Mesenchymal stem cell (in vitro differentiated cells and primary cell): ENCODE measurements around the gene CNTNAP3.
"Not testable (repeated sequence)": the region's sequence is repeated elsewhere in the genome, so short reads cannot be mapped to it uniquely, and the experiment has no call there.

Experiments
- DNase-seq: peaks from one replicate; pipeline ENCODE4 v3.0.0-alpha.2; 2013
- H2AFZ ChIP-seq: one replicate; pipeline ENCODE4 v1.6.1; 2013; ENCODE audit warnings: low read depth, mild to moderate bottlenecking, control low read depth, inconsistent platforms, low read length, moderate library complexity
- H2AK5ac ChIP-seq: 2 replicates; pipeline ENCODE4 v1.6.1; 2013; ENCODE audit warnings: low read length, moderate library complexity, mild to moderate bottlenecking, inconsistent platforms; ENCODE audit not compliant: severe bottlenecking
- H2BK120ac ChIP-seq: one replicate; pipeline ENCODE4 v1.6.1; 2013; ENCODE audit warnings: low read depth, mild to moderate bottlenecking, inconsistent platforms, low read length, moderate library complexity
- H2BK12ac ChIP-seq, 2 experiments: one replicate each; pipeline ENCODE4 v1.6.1; 2013; ENCODE audit warnings: inconsistent platforms in 2 of 2, low read length in 2 of 2, mild to moderate bottlenecking in 2 of 2, moderate library complexity in 2 of 2, control low read depth in 1 of 2
- H2BK15ac ChIP-seq: one replicate; pipeline ENCODE4 v1.6.1; 2013; ENCODE audit warnings: mild to moderate bottlenecking, low read depth, inconsistent platforms; ENCODE audit not compliant: poor library complexity, severe bottlenecking
- H2BK5ac ChIP-seq: 2 replicates; pipeline ENCODE4 v1.6.1; 2013; ENCODE audit warnings: low read depth, mild to moderate bottlenecking, low read length, control low read depth, inconsistent platforms; ENCODE audit not compliant: poor library complexity, severe bottlenecking
- H3K14ac ChIP-seq, 2 experiments: one replicate each; pipeline ENCODE4 v1.6.1; 2013; ENCODE audit warnings: inconsistent platforms in 2 of 2, low read length in 2 of 2, control low read depth in 1 of 2, mild to moderate bottlenecking in 1 of 2, moderate library complexity in 1 of 2
- H3K18ac ChIP-seq, 2 experiments: one replicate each; pipeline ENCODE4 v1.6.1; 2013; ENCODE audit warnings: inconsistent platforms in 2 of 2, low read length in 2 of 2, control low read depth in 1 of 2, low read depth in 1 of 2, mild to moderate bottlenecking in 1 of 2
- H3K23ac ChIP-seq, 2 experiments: one replicate each; pipeline ENCODE4 v1.6.1; 2013; ENCODE audit warnings: inconsistent platforms in 2 of 2, low read length in 2 of 2, mild to moderate bottlenecking in 2 of 2, moderate library complexity in 2 of 2, control low read depth in 1 of 2
- H3K27ac ChIP-seq: 2 replicates; pipeline ENCODE4 v1.5.1; 2013; ENCODE audit warnings: mild to moderate bottlenecking, moderate library complexity, low read length, control low read depth, inconsistent platforms; ENCODE audit not compliant: poor library complexity, severe bottlenecking
- H3K27me3 ChIP-seq, 2 experiments: 2 replicates each; pipeline versions ENCODE4 v1.6.1 to v1.7.0; 2013; ENCODE audit warnings: low read length in 2 of 2, mild to moderate bottlenecking in 2 of 2, moderate library complexity in 2 of 2, control low read depth in 1 of 2, inconsistent platforms in 1 of 2; ENCODE audit not compliant: control insufficient read depth in 1 of 2, insufficient read depth in 1 of 2
- H3K36me3 ChIP-seq, 2 experiments: 2 replicates each; pipeline versions ENCODE4 v1.6.1 to v1.7.0; 2013; ENCODE audit warnings: low read length in 2 of 2, control low read depth in 1 of 2, inconsistent platforms in 1 of 2, low read depth in 1 of 2, mild to moderate bottlenecking in 1 of 2; ENCODE audit not compliant: insufficient read depth in 2 of 2, control insufficient read depth in 1 of 2
- H3K4ac ChIP-seq, 2 experiments: one replicate each; pipeline ENCODE4 v1.6.1; 2013; ENCODE audit warnings: inconsistent platforms in 2 of 2, low read length in 2 of 2, mild to moderate bottlenecking in 2 of 2, moderate library complexity in 2 of 2, control low read depth in 1 of 2, low read depth in 1 of 2
- H3K4me1 ChIP-seq: 2 replicates; pipeline ENCODE4 v1.6.1; 2013; ENCODE audit warnings: low read depth, low read length, control low read depth; ENCODE audit not compliant: control insufficient read depth, insufficient read depth
- H3K4me2 ChIP-seq: 2 replicates; pipeline ENCODE4 v1.6.1; 2013; ENCODE audit warnings: low read length, mild to moderate bottlenecking, inconsistent platforms; ENCODE audit not compliant: poor library complexity, severe bottlenecking
- H3K4me3 ChIP-seq, 2 experiments: 2 replicates each; pipeline versions ENCODE4 v1.5.1 to v1.7.0; 2013; ENCODE audit warnings: low read length in 2 of 2, mild to moderate bottlenecking in 2 of 2, control low read depth in 1 of 2, low read depth in 1 of 2; ENCODE audit not compliant: insufficient read depth in 1 of 2
- H3K79me1 ChIP-seq: replicated peaks from 2 replicates; pipeline ENCODE4 v1.6.1; 2013; ENCODE audit warnings: mild to moderate bottlenecking, control low read depth, low read length, inconsistent platforms; ENCODE audit not compliant: poor library complexity, severe bottlenecking
- H3K9ac ChIP-seq: 2 replicates; pipeline ENCODE4 v1.7.0; 2013; ENCODE audit warnings: mild to moderate bottlenecking, low read length, moderate library complexity
- H3K9me3 ChIP-seq: 2 replicates; pipeline ENCODE4 v1.7.0; 2013; ENCODE audit warnings: mild to moderate bottlenecking, low read length; ENCODE audit not compliant: control insufficient read depth
- H4K8ac ChIP-seq: one replicate; pipeline ENCODE4 v1.6.1; 2013; ENCODE audit warnings: inconsistent platforms, mild to moderate bottlenecking, low read length, moderate library complexity
- H4K91ac ChIP-seq: one replicate; pipeline ENCODE4 v1.6.1; 2013; ENCODE audit warnings: mild to moderate bottlenecking, low read length, inconsistent platforms
- WGBS: methylation state at CpG from one replicate; pipeline ENCODE4 v1.1.7; 2013; ENCODE audit warnings: mixed read lengths; 5-methylcytosine and 5-hydroxymethylcytosine counted together

The CNTNAP3 gene

DNA sequence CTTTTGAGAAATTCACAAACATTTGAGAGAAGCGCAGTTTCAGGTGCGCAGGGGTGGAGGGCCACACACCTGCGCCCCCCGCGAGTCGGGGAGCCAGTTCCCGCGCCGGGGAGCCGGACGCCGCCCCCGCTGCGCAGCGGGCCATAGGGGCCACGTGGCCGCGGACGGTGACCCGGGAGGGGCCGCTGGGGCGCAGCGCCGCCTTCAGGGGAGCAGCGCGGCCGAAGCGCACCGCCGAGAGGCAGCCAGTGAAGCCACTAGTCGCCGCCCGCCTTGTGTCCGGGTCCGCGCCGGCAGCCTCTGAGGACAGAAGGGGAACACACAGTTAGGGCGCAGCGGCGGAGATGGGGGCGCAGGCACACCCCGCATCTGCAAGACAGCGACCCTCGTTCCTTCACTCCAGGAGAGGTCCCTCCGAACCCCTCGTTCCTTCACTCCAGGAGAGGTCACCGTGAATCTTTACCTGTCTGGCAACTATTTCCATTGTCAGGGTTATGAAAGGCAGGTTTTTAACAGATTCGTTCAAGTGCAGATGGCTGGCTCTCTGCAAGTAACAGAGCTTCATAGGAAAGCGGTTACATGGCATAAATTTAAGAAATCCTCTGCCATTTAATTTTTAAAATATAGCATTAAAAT lies 209.2 kb downstream of the CNTNAP3 start:
- H2BK15ac ChIP-seq, H4K91ac ChIP-seq, H2BK120ac ChIP-seq, H3K9ac ChIP-seq, H3K4me1 ChIP-seq, H2BK5ac ChIP-seq, H3K9me3 ChIP-seq, H3K27me3 ChIP-seq, H3K23ac ChIP-seq, H3K79me1 ChIP-seq, H3K4me3 ChIP-seq, H2AK5ac ChIP-seq, H3K27ac ChIP-seq, H2AFZ ChIP-seq, H2BK12ac ChIP-seq, H3K18ac ChIP-seq, DNase-seq, H3K4ac ChIP-seq, H3K14ac ChIP-seq, H4K8ac ChIP-seq, H3K36me3 ChIP-seq: not testable (repeated sequence)
- 11% methylated on average over 16 of the region's 49 CpGs for WGBS
- peak overlapping the region; percentile 26 for H3K4me2 ChIP-seq

DNA sequence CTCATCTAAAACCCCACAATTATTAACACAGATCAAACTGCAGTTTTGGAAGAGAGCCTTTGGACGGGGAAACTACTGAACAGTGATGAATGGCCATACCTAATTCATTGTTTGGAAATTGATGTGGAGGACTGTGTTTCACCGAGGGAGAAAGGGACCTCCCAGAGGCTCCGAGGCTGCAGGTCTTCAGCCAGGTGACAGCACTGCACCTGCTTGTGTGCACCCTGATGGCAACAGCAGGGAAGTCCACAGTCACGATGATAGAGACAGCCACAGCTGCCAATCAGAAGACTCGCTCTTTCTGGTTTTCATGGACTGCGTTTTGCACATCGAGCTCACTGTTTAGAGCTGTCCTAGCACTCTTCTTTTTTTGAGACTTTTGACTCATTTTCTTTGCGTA lies 214.4 kb downstream of the CNTNAP3 start:
- not testable (repeated sequence) for H3K4me1 ChIP-seq, H3K9ac ChIP-seq, H2BK12ac ChIP-seq, H4K8ac ChIP-seq, H3K14ac ChIP-seq, H3K23ac ChIP-seq, H3K9me3 ChIP-seq, H3K27me3 ChIP-seq, H3K36me3 ChIP-seq, H3K4ac ChIP-seq, H2BK5ac ChIP-seq, H2AFZ ChIP-seq, H3K4me3 ChIP-seq, H3K4me2 ChIP-seq, H2BK120ac ChIP-seq, H2BK15ac ChIP-seq, H4K91ac ChIP-seq, H3K18ac ChIP-seq, H2AK5ac ChIP-seq, H3K27ac ChIP-seq, DNase-seq, H3K79me1 ChIP-seq
- WGBS, result 82% methylated on average over 4 of the region's 8 CpGs

DNA sequence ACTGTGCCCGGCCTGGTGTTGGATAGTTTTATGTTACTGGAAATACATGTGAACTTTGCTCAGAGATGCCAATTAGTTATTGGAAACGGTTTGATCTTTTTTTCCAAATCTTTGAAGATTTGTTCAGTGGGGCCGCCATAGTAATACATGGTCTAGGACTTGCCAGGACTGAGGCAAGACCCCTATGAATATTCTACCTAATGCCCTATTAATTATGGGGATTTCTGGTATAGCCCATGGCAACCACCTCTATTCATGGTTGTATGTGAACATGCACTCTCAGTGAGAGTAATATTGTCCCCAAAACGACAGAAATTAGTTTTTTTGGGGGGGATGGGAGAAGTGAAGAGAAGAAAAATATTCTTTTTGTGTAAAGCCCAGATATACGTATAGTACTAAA lies 220.3 kb downstream of the CNTNAP3 start:
- not testable (repeated sequence) for H2AFZ ChIP-seq, H3K4me3 ChIP-seq, H3K36me3 ChIP-seq, DNase-seq, H4K91ac ChIP-seq, H3K4me1 ChIP-seq, H3K4me2 ChIP-seq, H3K18ac ChIP-seq, H2BK5ac ChIP-seq, H3K79me1 ChIP-seq, H3K9me3 ChIP-seq, H2BK120ac ChIP-seq, H2BK12ac ChIP-seq, H2AK5ac ChIP-seq, H2BK15ac ChIP-seq, H3K27me3 ChIP-seq, H3K23ac ChIP-seq, H3K27ac ChIP-seq, H3K4ac ChIP-seq, H3K14ac ChIP-seq, H3K9ac ChIP-seq, H4K8ac ChIP-seq
- WGBS, result 78% methylated on average over 4 of the region's 5 CpGs

DNA sequence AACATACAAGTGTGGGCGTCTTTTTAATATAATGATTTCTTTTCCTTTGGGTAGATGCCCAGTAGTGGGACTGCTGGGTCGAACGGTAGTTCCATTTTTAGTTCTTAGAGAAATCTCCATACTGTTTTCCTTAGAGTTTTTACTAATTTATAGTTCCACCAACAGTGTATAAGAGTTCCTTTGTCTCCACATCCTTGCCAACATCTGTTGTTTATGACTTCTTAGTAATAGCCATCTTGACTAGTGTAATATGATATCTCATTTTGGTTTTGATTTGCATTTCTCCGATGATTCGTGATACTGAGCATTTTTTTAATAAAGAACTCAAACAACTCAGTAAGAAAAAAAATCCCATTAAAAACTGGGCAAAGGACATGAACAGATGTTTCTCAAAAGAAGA lies 225.0 kb downstream of the CNTNAP3 start:
- H2BK5ac ChIP-seq, H3K4me1 ChIP-seq, H3K9ac ChIP-seq, H3K4me2 ChIP-seq, H4K8ac ChIP-seq, H2BK120ac ChIP-seq, H3K4ac ChIP-seq, DNase-seq, H2AK5ac ChIP-seq, H3K27me3 ChIP-seq, H3K14ac ChIP-seq, H3K27ac ChIP-seq, H3K36me3 ChIP-seq, H3K18ac ChIP-seq, H3K9me3 ChIP-seq, H4K91ac ChIP-seq, H2AFZ ChIP-seq, H3K23ac ChIP-seq, H2BK12ac ChIP-seq, H3K79me1 ChIP-seq, H3K4me3 ChIP-seq, H2BK15ac ChIP-seq: not testable (repeated sequence)
- WGBS, result no CpG with 5 or more reads among the region's 5 CpGs
